Thyroid gland (tissue), 4 donors: ENCODE data around the gene SYT9.
A peak's percentile ranks its signal among the peaks of the same experiment; 100 is the strongest.

Experiments
- CTCF ChIP-seq, 6 experiments: fragments of 200-600 bp in 3 of 6; fragments of 450-650 bp in 3 of 6; sonication (generic) in 3 of 6; IDR thresholded peaks; one replicate each; pipeline ENCODE4 v1.5.1; 2016 to 2019; ENCODE audit warnings: antibody characterized with exemption in 6 of 6, mild to moderate bottlenecking in 2 of 6, inconsistent platforms in 1 of 6, moderate library complexity in 1 of 6
- POLR2A ChIP-seq, 2 donors: fragments of 450-650 bp; IDR thresholded peaks; one replicate each; pipeline ENCODE4 v1.6.1; 2017; ENCODE audit warnings: antibody characterized with exemption in 2 of 2, mild to moderate bottlenecking in 2 of 2, moderate library complexity in 1 of 2

- TF ChIP-seq CTCF (IDR thresholded peaks at IDR 0.05): peak in 5 of 6 experiments; percentile 55 to 78 (median 65)
- peak; percentile 59 to 95 for TF ChIP-seq POLR2A (IDR thresholded peaks at IDR 0.05)
These were observed 261.8 kb downstream of the SYT9 start, which contains the start of gene PPFIBP2 for GRCh38 chr11:7513234-7514098.
